ENCODE measurements around the gene PDGFA.

PDGFA gene

GRCh38 chr7:471191-471865, 48.3 kb downstream of the PDGFA start:
- DNase-seq = no peak

GRCh38 chr7:469563-469961, 50.1 kb downstream of the PDGFA start:
- DNase-seq = no peak

GRCh38 chr7:468681-469562, 50.7 kb downstream of the PDGFA start:
- DNase-seq = no peak

- no peak for DNase-seq
Observed at GRCh38 chr7:467856-468545, 51.6 kb downstream of the PDGFA start.

- DNase-seq = no peak
Observed at GRCh38 chr7:467393-467828, 52.2 kb downstream of the PDGFA start.

- DNase-seq = no peak
Observed at GRCh38 chr7:466465-467191, 53.0 kb downstream of the PDGFA start.

- DNase-seq = no peak
Observed at GRCh38 chr7:465710-466400, 53.8 kb downstream of the PDGFA start.

GRCh38 chr7:464454-465401, 54.9 kb downstream of the PDGFA start:
- no peak for DNase-seq

GRCh38 chr7:463817-464453, 55.7 kb downstream of the PDGFA start:
- DNase-seq = no peak

- no peak for DNase-seq
Observed at GRCh38 chr7:463362-463781, 56.3 kb downstream of the PDGFA start.

- no peak for DNase-seq
Observed at GRCh38 chr7:462173-463103, 57.2 kb downstream of the PDGFA start.

GRCh38 chr7:461453-462172, 58.0 kb downstream of the PDGFA start:
- DNase-seq = no peak

- no peak for DNase-seq
Observed at GRCh38 chr7:461117-461452, 58.6 kb downstream of the PDGFA start.

GRCh38 chr7:460374-461116, 59.1 kb downstream of the PDGFA start:
- DNase-seq = no peak

GRCh38 chr7:459584-460373, 59.9 kb downstream of the PDGFA start:
- DNase-seq = no peak

GRCh38 chr7:458511-459245, 61.0 kb downstream of the PDGFA start:
- no peak for DNase-seq

All from NCI-H1417 (cell line).